ENCODE results near the gene ZSCAN12. TPM values are rescaled to one million over a fixed set of nuclear protein-coding genes. Genes with fewer than 3 reads are reported as not detected.
"Not testable (repeated sequence)": the region's sequence is repeated elsewhere in the genome, so short reads cannot be mapped to it uniquely, and the experiment has no call there.

ZSCAN12 gene
- total RNA-seq = 3.7 to 5.1 TPM (median 4.1 TPM) in 3 replicates
- long read RNA-seq, partial matches to known transcripts = 0 of 4 reads
- long read RNA-seq, other reads (novel, unspliced or antisense) = 3 of 4 reads

DNA sequence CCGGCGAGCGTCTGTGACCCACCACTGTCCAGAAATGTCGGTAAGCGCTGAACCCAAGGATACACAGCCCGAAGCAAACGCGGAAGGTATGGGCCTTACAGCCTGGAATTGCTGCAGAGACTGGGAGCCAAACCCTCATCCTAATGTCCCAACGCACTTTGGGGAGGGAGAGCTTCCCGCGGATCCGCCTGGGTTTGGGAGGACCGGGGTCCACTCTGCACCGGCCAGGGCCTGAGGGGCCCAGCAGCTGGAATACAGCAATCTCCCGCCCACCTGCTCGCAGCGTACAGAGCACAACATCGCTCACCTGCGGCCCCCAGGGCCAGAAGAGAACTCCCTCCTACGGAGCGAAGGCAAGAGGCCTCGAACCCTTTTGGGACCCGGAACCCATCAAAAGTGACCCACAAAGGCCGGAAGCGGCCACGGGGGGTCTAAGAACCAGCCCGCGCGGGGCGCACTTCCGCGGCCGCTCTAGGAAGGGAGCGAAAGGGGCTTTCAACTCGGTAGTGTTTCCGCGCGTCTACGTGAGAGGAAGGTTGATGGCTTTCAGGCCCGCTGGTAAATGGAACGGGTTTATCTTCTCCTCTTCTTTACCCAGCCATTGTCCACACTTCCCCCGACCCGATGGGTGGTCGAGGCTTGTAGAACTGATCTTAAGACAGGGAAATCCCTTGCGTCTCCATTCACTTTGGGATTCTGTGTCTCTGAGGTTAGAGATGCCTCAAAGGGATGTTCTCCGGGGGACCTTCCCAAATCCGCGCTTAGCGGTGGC, at the start of gene ZSCAN12:
Gene ZSCAN12 (minus strand): TSS at position 398 of the 772 bp plus-strand sequence. CDS start 1,342 bp downstream, outside the sequence.
- Mint-ChIP-seq H3K36me3 (ENCODE audit: low read depth) (peaks cover 11% of the 10 kb centered on the region), H3K9me3 (ENCODE audit: low read depth) (no peaks in the 10 kb centered on the region), H3K4me1 (ENCODE audit: low read depth) (peaks cover 34% of the 10 kb centered on the region), H3K27ac (ENCODE audit: unreplicated experiment) (peak within 1 kb of the TSS; percentile 81), H3K27me3 (ENCODE audit: low read depth) (peaks cover 16% of the 10 kb centered on the region), H3K4me3 (ENCODE audit: unreplicated experiment) (peak within 1 kb of the TSS; percentile 94)
- TF ChIP-seq, protein P1, sequence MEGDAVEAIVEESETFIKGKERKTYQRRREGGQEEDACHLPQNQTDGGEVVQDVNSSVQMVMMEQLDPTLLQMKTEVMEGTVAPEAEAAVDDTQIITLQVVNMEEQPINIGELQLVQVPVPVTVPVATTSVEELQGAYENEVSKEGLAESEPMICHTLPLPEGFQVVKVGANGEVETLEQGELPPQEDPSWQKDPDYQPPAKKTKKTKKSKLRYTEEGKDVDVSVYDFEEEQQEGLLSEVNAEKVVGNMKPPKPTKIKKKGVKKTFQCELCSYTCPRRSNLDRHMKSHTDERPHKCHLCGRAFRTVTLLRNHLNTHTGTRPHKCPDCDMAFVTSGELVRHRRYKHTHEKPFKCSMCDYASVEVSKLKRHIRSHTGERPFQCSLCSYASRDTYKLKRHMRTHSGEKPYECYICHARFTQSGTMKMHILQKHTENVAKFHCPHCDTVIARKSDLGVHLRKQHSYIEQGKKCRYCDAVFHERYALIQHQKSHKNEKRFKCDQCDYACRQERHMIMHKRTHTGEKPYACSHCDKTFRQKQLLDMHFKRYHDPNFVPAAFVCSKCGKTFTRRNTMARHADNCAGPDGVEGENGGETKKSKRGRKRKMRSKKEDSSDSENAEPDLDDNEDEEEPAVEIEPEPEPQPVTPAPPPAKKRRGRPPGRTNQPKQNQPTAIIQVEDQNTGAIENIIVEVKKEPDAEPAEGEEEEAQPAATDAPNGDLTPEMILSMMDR (IDR thresholded peaks at IDR 0.05) = peak; percentile 83
- DNase-seq (ENCODE audit: low spot score) = no peak

DNA sequence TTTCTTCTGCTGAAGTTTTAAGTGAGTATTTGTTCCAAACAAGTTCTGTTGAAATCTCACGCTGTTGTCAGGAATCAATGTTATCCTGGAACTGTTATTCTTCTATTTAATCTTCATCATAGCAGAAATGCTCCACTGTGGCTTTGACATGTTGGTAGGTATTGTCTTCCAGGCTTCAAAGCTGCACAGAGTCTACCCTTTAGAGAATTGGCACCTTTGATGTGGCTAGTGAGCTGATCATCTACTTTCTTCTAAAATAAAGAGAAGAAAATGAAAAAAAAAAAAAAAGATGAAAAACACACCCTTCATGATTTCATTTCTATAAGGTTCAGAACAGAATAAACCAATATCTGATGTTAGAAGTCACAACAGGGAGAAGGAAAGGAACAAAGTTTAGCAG, 49.5 kb upstream of the ZSCAN12 start:
- H3K9me3 Mint-ChIP-seq (ENCODE audit: low read depth) = no peaks in the 10 kb centered on the region
- TF ChIP-seq, protein P1 (IDR thresholded peaks at IDR 0.05) = no peak
- peaks cover 2% of the 10 kb centered on the region for H3K36me3 Mint-ChIP-seq (ENCODE audit: low read depth)
- no peak for DNase-seq (ENCODE audit: low spot score)
- no peak overlapping the region for H3K27ac Mint-ChIP-seq (ENCODE audit: unreplicated experiment)
- no peak overlapping the region for H3K4me3 Mint-ChIP-seq (ENCODE audit: unreplicated experiment)
- peaks cover 12% of the 10 kb centered on the region for H3K27me3 Mint-ChIP-seq (ENCODE audit: low read depth)
- H3K4me1 Mint-ChIP-seq (ENCODE audit: low read depth) = peaks cover 7% of the 10 kb centered on the region

DNA sequence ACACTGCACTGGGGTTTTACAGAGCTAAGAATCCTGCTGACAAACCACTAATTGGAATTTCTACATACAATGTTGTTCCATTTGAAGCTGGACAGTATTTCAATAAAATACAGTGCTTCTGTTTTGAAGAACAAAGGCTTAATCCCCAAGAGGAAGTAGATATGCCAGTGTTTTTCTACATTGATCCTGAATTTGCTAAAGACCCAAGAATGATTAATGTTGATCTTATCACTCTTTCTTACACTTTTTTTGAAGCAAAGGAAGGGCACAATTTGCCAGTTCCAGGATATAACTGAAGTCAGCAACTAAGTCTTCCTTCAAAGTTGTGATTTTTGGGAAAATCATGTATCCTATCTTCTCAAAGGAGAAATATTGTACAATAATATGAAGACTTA, 48.0 kb upstream of the ZSCAN12 start:
- DNase-seq (ENCODE audit: low spot score); H3K9me3 Mint-ChIP-seq (ENCODE audit: low read depth); H3K27me3 Mint-ChIP-seq (ENCODE audit: low read depth); H3K27ac Mint-ChIP-seq (ENCODE audit: unreplicated experiment); H3K36me3 Mint-ChIP-seq (ENCODE audit: low read depth): not testable (repeated sequence)
- Mint-ChIP-seq H3K4me1 (ENCODE audit: low read depth) (peaks cover 17% of the 10 kb centered on the region), H3K4me3 (ENCODE audit: unreplicated experiment) (peak overlapping the region; percentile 82)

DNA sequence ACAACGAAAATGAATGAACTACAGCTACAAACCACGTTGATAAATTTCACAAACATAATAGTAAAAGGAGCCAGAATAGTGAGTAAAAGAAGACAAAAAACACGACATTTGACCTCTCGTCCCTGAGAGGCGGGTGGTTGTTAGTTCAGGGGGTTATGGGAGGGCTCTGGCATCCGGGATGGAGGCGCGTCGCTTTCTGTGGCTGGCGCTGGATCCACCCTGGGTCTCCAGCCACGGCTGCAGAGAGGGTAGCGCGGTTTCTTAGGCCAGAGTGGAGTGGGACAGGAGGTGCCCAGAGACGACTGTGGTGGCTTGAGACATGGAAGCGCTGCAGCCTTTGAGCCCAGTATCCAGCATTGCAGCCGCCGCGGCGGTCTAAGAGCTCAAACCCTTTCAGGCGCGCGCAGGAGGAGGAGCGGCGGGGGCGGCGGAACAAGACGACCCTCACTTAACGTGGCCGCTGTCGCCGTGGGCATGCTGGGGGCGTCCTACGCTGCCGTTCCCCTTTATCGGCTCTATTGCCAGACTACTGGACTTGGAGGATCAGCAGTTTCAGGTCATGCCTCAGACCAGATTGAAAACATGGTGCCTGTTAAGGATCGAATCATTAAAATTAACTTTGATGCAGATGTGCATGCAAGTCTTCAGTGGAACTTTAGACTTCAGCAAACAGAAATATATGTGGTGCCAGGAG, 47.4 kb upstream of the ZSCAN12 start:
- Mint-ChIP-seq H3K36me3 (ENCODE audit: low read depth) (peaks cover 2% of the 10 kb centered on the region), H3K27ac (ENCODE audit: unreplicated experiment) (no peak overlapping the region), H3K27me3 (ENCODE audit: low read depth) (peaks cover 4% of the 10 kb centered on the region), H3K4me1 (ENCODE audit: low read depth) (peaks cover 22% of the 10 kb centered on the region), H3K4me3 (ENCODE audit: unreplicated experiment) (peak overlapping the region; percentile 82), H3K9me3 (ENCODE audit: low read depth) (no peaks in the 10 kb centered on the region)
- TF ChIP-seq, protein P1 (IDR thresholded peaks at IDR 0.05) = no peak
- DNase-seq (ENCODE audit: low spot score) = no peak

DNA sequence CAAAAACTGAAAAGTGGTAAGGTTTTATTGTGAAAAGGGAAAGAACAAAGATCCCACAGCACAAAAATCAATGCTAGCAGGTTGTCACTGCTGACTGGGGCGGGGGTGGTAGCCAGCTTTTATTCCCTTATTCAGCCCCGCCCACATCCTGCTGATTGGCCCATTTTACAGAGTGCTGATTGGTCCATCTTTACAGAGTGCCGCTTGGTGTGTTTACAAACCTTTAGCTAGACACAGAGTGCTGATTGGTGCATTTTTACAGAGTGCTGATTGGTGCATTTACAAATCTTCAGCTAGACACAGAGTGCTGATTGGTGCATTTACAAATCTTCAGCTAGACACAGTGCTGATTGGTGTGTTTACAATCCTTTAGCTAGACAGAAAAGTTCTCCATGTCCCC, 45.2 kb upstream of the ZSCAN12 start:
- not testable (repeated sequence) for H3K27me3 Mint-ChIP-seq (ENCODE audit: low read depth); H3K27ac Mint-ChIP-seq (ENCODE audit: unreplicated experiment); DNase-seq (ENCODE audit: low spot score); H3K36me3 Mint-ChIP-seq (ENCODE audit: low read depth); H3K4me3 Mint-ChIP-seq (ENCODE audit: unreplicated experiment); H3K9me3 Mint-ChIP-seq (ENCODE audit: low read depth)
- H3K4me1 Mint-ChIP-seq (ENCODE audit: low read depth) = peaks cover 22% of the 10 kb centered on the region

DNA sequence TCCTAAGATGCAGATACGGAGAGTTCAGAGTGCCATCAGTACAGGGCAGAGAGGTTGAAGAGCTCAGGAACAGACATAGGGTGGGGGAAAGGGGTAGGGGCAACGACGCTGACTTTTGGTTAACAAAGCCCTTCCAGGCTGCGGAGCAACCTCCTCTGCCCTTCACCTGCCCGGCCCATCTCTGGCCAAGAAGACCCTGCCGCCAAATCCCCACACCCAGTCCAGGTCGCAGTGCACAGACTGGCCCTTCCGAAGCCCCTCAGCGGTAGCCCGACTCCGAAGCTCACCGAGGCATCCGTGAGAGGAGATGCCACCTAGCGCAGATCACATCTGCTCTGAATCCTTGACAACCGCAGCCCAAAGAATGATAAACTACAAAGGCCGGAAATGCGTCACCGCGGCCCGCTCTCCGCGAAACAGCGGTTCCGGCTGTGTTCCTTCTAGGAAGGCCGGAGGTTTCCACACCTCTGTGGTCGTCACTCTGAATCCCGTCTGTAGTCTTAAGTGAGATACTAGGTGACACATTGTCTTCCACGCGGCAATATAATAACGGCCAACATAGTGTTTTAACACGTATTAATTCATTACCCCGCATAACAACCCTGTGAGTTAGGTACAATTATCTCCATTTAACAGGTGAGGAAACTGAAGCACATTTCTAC, 43.7 kb upstream of the ZSCAN12 start, which contains the start of gene ZSCAN23:
Gene ZSCAN23 (minus strand): TSS at position 380 of the 662 bp plus-strand sequence. CDS start 7,225 bp downstream, outside the sequence.
- H3K27me3 Mint-ChIP-seq (ENCODE audit: low read depth) = no peaks in the 10 kb centered on the region
- TF ChIP-seq, protein P1 (IDR thresholded peaks at IDR 0.05) = peak; percentile 19
- peak within 1 kb of the TSS; percentile 85 for H3K27ac Mint-ChIP-seq (ENCODE audit: unreplicated experiment)
- H3K9me3 Mint-ChIP-seq (ENCODE audit: low read depth) = no peaks in the 10 kb centered on the region
- DNase-seq (ENCODE audit: low spot score) = no peak
- peaks cover 2% of the 10 kb centered on the region for H3K36me3 Mint-ChIP-seq (ENCODE audit: low read depth)
- peaks cover 22% of the 10 kb centered on the region for H3K4me1 Mint-ChIP-seq (ENCODE audit: low read depth)
- H3K4me3 Mint-ChIP-seq (ENCODE audit: unreplicated experiment) = peak within 1 kb of the TSS; percentile 96
